DOHH2 (cell line): Measurements from ENCODE around the gene REG1A.

Source experiments
- H3F3A ChIP-seq: fragments of 200-600 bp; sonication (generic), shearing (Covaris generic); 2 replicates; pipeline ENCODE4 v1.6.0; 2016; ENCODE audit warnings: antibody characterized with exemption, mild to moderate bottlenecking; ENCODE audit not compliant: control insufficient read depth, insufficient read depth
- H3K27ac ChIP-seq: fragments of 200-600 bp; sonication (generic); 2 replicates; pipeline ENCODE4 v1.5.1; 2014; ENCODE audit warnings: low read depth, mild to moderate bottlenecking, low read length, moderate library complexity
- H3K27me3 ChIP-seq: fragments of 200-600 bp; sonication (generic); 2 replicates; pipeline ENCODE4 v1.6.1; 2014; ENCODE audit warnings: mild to moderate bottlenecking, low read length, mixed read lengths; ENCODE audit not compliant: control insufficient read depth
- H3K36me3 ChIP-seq: fragments of 200-600 bp; sonication (generic); 2 replicates; pipeline ENCODE4 v1.6.1; 2014; ENCODE audit warnings: mild to moderate bottlenecking, low read length, moderate library complexity, mixed read lengths; ENCODE audit not compliant: control insufficient read depth
- H3K4me1 ChIP-seq: fragments of 200-600 bp; sonication (generic); 2 replicates; pipeline ENCODE4 v1.6.1; 2014; ENCODE audit warnings: mild to moderate bottlenecking, low read length, mixed read lengths; ENCODE audit not compliant: control insufficient read depth
- H3K4me2 ChIP-seq: fragments of 200-600 bp; sonication (generic); 2 replicates; pipeline ENCODE4 v1.6.0; 2014; ENCODE audit warnings: mild to moderate bottlenecking, low read length, moderate library complexity
- H3K4me3 ChIP-seq: fragments of 200-600 bp; sonication (generic); 2 replicates; pipeline ENCODE4 v1.5.1; 2014; ENCODE audit warnings: mild to moderate bottlenecking, low read length, mixed read lengths
- H3K79me2 ChIP-seq: fragments of 200-600 bp; sonication (generic); 2 replicates; pipeline ENCODE4 v1.6.1; 2014; ENCODE audit warnings: mild to moderate bottlenecking, low read length, mixed read lengths; ENCODE audit not compliant: control insufficient read depth
- H3K9me2 ChIP-seq: fragments of 200-600 bp; sonication (generic); replicated peaks from 2 replicates; pipeline ENCODE4 v1.6.1; 2014; ENCODE audit warnings: mild to moderate bottlenecking, low read length, mixed read lengths; ENCODE audit not compliant: control insufficient read depth
- H3K9me3 ChIP-seq: fragments of 200-600 bp; sonication (generic); 2 replicates; pipeline ENCODE4 v1.6.1; 2014; ENCODE audit warnings: antibody characterized with exemption, low read length, mixed read lengths; ENCODE audit not compliant: control insufficient read depth, insufficient read depth
- H4K20me1 ChIP-seq: fragments of 200-600 bp; sonication (generic); 2 replicates; pipeline ENCODE4 v1.6.0; 2014; ENCODE audit warnings: low read depth, mild to moderate bottlenecking, antibody characterized with exemption, low read length, moderate library complexity; ENCODE audit not compliant: control insufficient read depth, insufficient read depth
- EZH2phosphoT487 ChIP-seq: fragments of 200-600 bp; sonication (generic); IDR thresholded peaks from 2 replicates; pipeline ENCODE4 v1.6.1; 2017; ENCODE audit warnings: borderline replicate concordance, mild to moderate bottlenecking, antibody characterized with exemption, low read length, moderate library complexity, mixed read lengths
- TF ChIP-seq, protein P1 (sequence below): fragments of 200-600 bp; sonication (generic); IDR thresholded peaks from one replicate; pipeline ENCODE4 v1.5.1; 2014; ENCODE audit warnings: antibody characterized with exemption, mild to moderate bottlenecking, low read depth, low read length; ENCODE audit not compliant: poor library complexity, severe bottlenecking

The REG1A gene, protein sequence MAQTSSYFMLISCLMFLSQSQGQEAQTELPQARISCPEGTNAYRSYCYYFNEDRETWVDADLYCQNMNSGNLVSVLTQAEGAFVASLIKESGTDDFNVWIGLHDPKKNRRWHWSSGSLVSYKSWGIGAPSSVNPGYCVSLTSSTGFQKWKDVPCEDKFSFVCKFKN

DNA sequence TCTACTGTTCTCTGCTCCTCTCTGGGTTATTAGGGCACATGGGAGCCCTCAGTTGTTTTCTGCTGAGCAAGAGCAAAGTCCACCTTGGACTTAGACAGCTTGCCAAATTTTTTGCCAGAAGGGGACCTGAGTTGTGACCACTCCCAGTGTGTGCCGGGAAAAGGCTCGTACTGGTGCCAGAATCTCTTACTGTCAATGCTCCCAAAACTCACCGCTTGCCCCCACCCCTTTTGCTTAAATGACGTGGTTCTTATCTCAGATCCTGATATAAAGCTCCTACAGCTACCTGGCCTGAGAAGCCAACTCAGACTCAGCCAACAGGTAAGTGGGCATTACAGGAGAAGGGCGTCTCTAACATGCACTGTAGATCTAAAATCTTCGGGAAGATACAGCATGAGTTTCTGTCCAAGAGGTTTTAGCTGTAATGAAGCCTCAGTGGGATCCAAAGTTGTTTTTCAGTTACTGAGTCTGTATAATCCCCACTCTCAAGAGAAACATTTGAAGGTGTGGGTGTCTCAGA lies at the start of gene REG1A:
Gene REG1A, plus strand, starts transcription at position 295 of the 520 bp plus-strand sequence. CDS start 374 bp downstream, outside the sequence.
- H3K9me2 ChIP-seq = no peaks in the 10 kb centered on the region
- H4K20me1 ChIP-seq = no peaks in the 10 kb centered on the region
- no peaks in the 10 kb centered on the region for H3K36me3 ChIP-seq
- no peaks in the 10 kb centered on the region for H3K9me3 ChIP-seq
- H3K4me2 ChIP-seq = no peak within 1 kb of the TSS
- no peak within 1 kb of the TSS for H3K27ac ChIP-seq
- H3K4me1 ChIP-seq = no peaks in the 10 kb centered on the region
- H3K4me3 ChIP-seq = no peak within 1 kb of the TSS
- TF ChIP-seq EZH2phosphoT487 = no peak
- TF ChIP-seq, protein P1, sequence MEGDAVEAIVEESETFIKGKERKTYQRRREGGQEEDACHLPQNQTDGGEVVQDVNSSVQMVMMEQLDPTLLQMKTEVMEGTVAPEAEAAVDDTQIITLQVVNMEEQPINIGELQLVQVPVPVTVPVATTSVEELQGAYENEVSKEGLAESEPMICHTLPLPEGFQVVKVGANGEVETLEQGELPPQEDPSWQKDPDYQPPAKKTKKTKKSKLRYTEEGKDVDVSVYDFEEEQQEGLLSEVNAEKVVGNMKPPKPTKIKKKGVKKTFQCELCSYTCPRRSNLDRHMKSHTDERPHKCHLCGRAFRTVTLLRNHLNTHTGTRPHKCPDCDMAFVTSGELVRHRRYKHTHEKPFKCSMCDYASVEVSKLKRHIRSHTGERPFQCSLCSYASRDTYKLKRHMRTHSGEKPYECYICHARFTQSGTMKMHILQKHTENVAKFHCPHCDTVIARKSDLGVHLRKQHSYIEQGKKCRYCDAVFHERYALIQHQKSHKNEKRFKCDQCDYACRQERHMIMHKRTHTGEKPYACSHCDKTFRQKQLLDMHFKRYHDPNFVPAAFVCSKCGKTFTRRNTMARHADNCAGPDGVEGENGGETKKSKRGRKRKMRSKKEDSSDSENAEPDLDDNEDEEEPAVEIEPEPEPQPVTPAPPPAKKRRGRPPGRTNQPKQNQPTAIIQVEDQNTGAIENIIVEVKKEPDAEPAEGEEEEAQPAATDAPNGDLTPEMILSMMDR = no peak
- H3F3A ChIP-seq = no peaks in the 10 kb centered on the region
- no peaks in the 10 kb centered on the region for H3K27me3 ChIP-seq
- no peaks in the 10 kb centered on the region for H3K79me2 ChIP-seq

DNA sequence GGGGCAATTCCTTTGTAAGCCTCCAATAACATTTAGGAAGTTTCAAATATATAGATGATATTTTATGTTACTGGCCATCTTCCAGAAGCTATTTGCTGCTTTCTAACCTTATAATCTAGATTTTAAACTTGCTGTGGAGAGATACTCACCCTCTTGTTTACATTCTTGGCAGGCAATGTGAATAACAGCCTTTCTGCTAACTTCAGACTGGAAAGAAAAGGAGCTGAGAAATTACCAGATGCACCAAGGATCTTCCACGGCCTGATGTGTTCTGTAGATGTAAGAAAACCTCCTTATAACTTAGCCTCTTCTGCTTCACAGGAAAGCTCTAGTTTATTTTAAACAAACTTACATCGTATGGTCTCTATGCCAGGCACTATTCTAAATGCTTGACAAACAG lies 49.2 kb upstream of the REG1A start:
- no peaks in the 10 kb centered on the region for H3K9me2 ChIP-seq
- no peaks in the 10 kb centered on the region for H3K9me3 ChIP-seq
- no peak overlapping the region for H3K27ac ChIP-seq
- no peak overlapping the region for H3K4me2 ChIP-seq
- no peaks in the 10 kb centered on the region for H3F3A ChIP-seq
- TF ChIP-seq, protein P1 = no peak
- no peak for TF ChIP-seq EZH2phosphoT487
- no peaks in the 10 kb centered on the region for H3K36me3 ChIP-seq
- no peak overlapping the region for H3K4me3 ChIP-seq
- no peaks in the 10 kb centered on the region for H3K27me3 ChIP-seq
- no peaks in the 10 kb centered on the region for H3K4me1 ChIP-seq
- H4K20me1 ChIP-seq = no peaks in the 10 kb centered on the region
- no peaks in the 10 kb centered on the region for H3K79me2 ChIP-seq

GRCh38 chr2:79082987-79083386 lies 37.3 kb upstream of the REG1A start:
- Histone ChIP-seq H3K79me2 (no peaks in the 10 kb centered on the region), H3K4me3 (no peak overlapping the region), H3K4me1 (no peaks in the 10 kb centered on the region), H3K27me3 (no peaks in the 10 kb centered on the region), H3K9me3 (no peaks in the 10 kb centered on the region), H4K20me1 (no peaks in the 10 kb centered on the region), H3K9me2 (no peaks in the 10 kb centered on the region), H3F3A (no peaks in the 10 kb centered on the region), H3K4me2 (no peak overlapping the region), H3K27ac (no peak overlapping the region), H3K36me3 (no peaks in the 10 kb centered on the region)
- no peak for TF ChIP-seq EZH2phosphoT487

- TF ChIP-seq, protein P1 = no peak
- no peak for TF ChIP-seq EZH2phosphoT487
- no peaks in the 10 kb centered on the region for H3K27me3 ChIP-seq
- H3K9me2 ChIP-seq = no peaks in the 10 kb centered on the region
- no peak overlapping the region for H3K4me3 ChIP-seq
- H3K9me3 ChIP-seq = no peaks in the 10 kb centered on the region
- no peaks in the 10 kb centered on the region for H3F3A ChIP-seq
- H3K4me2 ChIP-seq = no peak overlapping the region
- H4K20me1 ChIP-seq = no peaks in the 10 kb centered on the region
- H3K27ac ChIP-seq = no peak overlapping the region
- H3K4me1 ChIP-seq = no peaks in the 10 kb centered on the region
- H3K79me2 ChIP-seq = no peaks in the 10 kb centered on the region
- no peaks in the 10 kb centered on the region for H3K36me3 ChIP-seq
Observed at GRCh38 chr2:79083597-79084251, 36.6 kb upstream of the REG1A start.
